ENCODE measurements around the gene SWAP70.

SWAP70 gene

GRCh38 chr11:9681583-9682372, 17.9 kb downstream of the SWAP70 start:
- ChIA-PET POLR2A (interaction anchor here (0.6 to 1.2 kb wide), 2 partner anchors 12 to 156 kb away, joined by 3 read pairs; no protein-coding TSS in a partner anchor), CTCF (no interaction called here)
- DNase-seq (ENCODE audit: extremely low spot score), result no peak
- TF ChIP-seq SP1 (IDR thresholded peaks at IDR 0.05) (no peak), NFRKB (IDR thresholded peaks at IDR 0.05) (no peak), FOXA1 (IDR thresholded peaks at IDR 0.05) (no peak), ZNF384 (IDR thresholded peaks at IDR 0.05) (no peak), TARDBP (IDR thresholded peaks at IDR 0.05) (no peak), CTBP1 (IDR thresholded peaks at IDR 0.05; ENCODE audit: borderline replicate concordance) (no peak), ELF4 (IDR thresholded peaks at IDR 0.05) (no peak), FOXM1 (IDR thresholded peaks at IDR 0.05; ENCODE audit: borderline replicate concordance) (no peak), L3MBTL2 (conservative IDR thresholded peaks at IDR 0.05) (no peak)

- no peak for DNase-seq (ENCODE audit: extremely low spot score)
- CTCF ChIA-PET, result interaction anchor here (0.6 kb wide), 1 partner anchor 27 kb away, joined by 3 read pairs; no protein-coding TSS in a partner anchor
These were observed 24.0 kb downstream of the SWAP70 start for GRCh38 chr11:9687711-9688477.

GRCh38 chr11:9688716-9689511, 25.0 kb downstream of the SWAP70 start:
- no peak for DNase-seq (ENCODE audit: extremely low spot score)
- CTCF ChIA-PET, result no interaction called here
- POLR2A ChIA-PET, result no interaction called here
- TF ChIP-seq ARNT (IDR thresholded peaks at IDR 0.05) (no peak), PKNOX1 (IDR thresholded peaks at IDR 0.05) (0 out of 2 replicates have a peak, but pooled peaks have one; percentile 18)

More at GRCh38 chr11:9687711-9688477, 24.0 kb downstream of the SWAP70 start:
- no peak for TF ChIP-seq FOXM1 (IDR thresholded peaks at IDR 0.05; ENCODE audit: borderline replicate concordance)
- TF ChIP-seq TARDBP (IDR thresholded peaks at IDR 0.05), result no peak
- no peak for TF ChIP-seq ZNF384 (IDR thresholded peaks at IDR 0.05)
- TF ChIP-seq FOXK2 (IDR thresholded peaks at IDR 0.05), result no peak
- TF ChIP-seq ARNT (IDR thresholded peaks at IDR 0.05), result no peak
- no peak for TF ChIP-seq SUZ12 (IDR thresholded peaks at IDR 0.05)
- TF ChIP-seq ELF4 (IDR thresholded peaks at IDR 0.05), result no peak
- TF ChIP-seq CTBP1 (IDR thresholded peaks at IDR 0.05; ENCODE audit: borderline replicate concordance), result no peak
- TF ChIP-seq LEF1 (IDR thresholded peaks at IDR 0.05; ENCODE audit: borderline replicate concordance), result no peak
- no peak for TF ChIP-seq L3MBTL2 (conservative IDR thresholded peaks at IDR 0.05)
- no peak for TF ChIP-seq FOXA1 (IDR thresholded peaks at IDR 0.05)
- TF ChIP-seq PKNOX1 (IDR thresholded peaks at IDR 0.05), result no peak
- no peak for TF ChIP-seq BHLHE40 (IDR thresholded peaks at IDR 0.05; ENCODE audit: borderline replicate concordance)
- TF ChIP-seq SP1 (IDR thresholded peaks at IDR 0.05), result no peak
- TF ChIP-seq NFRKB (IDR thresholded peaks at IDR 0.05), result no peak
- no peak for TF ChIP-seq HDGF (IDR thresholded peaks at IDR 0.05; ENCODE audit: borderline replicate concordance)
- POLR2A ChIA-PET, result no interaction called here

GRCh38 chr11:9689721-9690120, 25.8 kb downstream of the SWAP70 start:
- ChIA-PET POLR2A (no interaction called here), CTCF (no interaction called here)
- DNase-seq (ENCODE audit: extremely low spot score), result no peak
- TF ChIP-seq TARDBP (IDR thresholded peaks at IDR 0.05) (no peak), BHLHE40 (IDR thresholded peaks at IDR 0.05; ENCODE audit: borderline replicate concordance) (no peak), ELF4 (IDR thresholded peaks at IDR 0.05) (no peak), HDGF (IDR thresholded peaks at IDR 0.05; ENCODE audit: borderline replicate concordance) (no peak), ZNF384 (IDR thresholded peaks at IDR 0.05) (no peak), FOXK2 (IDR thresholded peaks at IDR 0.05) (no peak), LEF1 (IDR thresholded peaks at IDR 0.05; ENCODE audit: borderline replicate concordance) (no peak), FOXM1 (IDR thresholded peaks at IDR 0.05; ENCODE audit: borderline replicate concordance) (no peak), L3MBTL2 (conservative IDR thresholded peaks at IDR 0.05) (no peak), SP1 (IDR thresholded peaks at IDR 0.05) (no peak), FOXA1 (IDR thresholded peaks at IDR 0.05) (no peak), SUZ12 (IDR thresholded peaks at IDR 0.05) (no peak)

GRCh38 chr11:9691865-9692264, 28.0 kb downstream of the SWAP70 start:
- no peak for DNase-seq (ENCODE audit: extremely low spot score)
- ChIA-PET POLR2A (interaction anchor here (1.0 kb wide), 1 partner anchor 8 kb away, joined by 5 read pairs; no protein-coding TSS in a partner anchor), CTCF (no interaction called here)
- TF ChIP-seq SP1 (IDR thresholded peaks at IDR 0.05) (no peak), PKNOX1 (IDR thresholded peaks at IDR 0.05) (no peak), HDGF (IDR thresholded peaks at IDR 0.05; ENCODE audit: borderline replicate concordance) (no peak), FOXK2 (IDR thresholded peaks at IDR 0.05) (no peak), BHLHE40 (IDR thresholded peaks at IDR 0.05; ENCODE audit: borderline replicate concordance) (no peak)
